GM19238 (cell line): Measurements from ENCODE around the gene TEKT5.
"Not testable (repeated sequence)": the region's sequence is repeated elsewhere in the genome, so short reads cannot be mapped to it uniquely, and the experiment has no call there.

Experiments
- DNase-seq: peaks from one replicate; pipeline ENCODE4 v3.0.0; 2011; ENCODE audit warnings: low spot score; ENCODE audit not compliant: insufficient read length

The TEKT5 gene

DNA sequence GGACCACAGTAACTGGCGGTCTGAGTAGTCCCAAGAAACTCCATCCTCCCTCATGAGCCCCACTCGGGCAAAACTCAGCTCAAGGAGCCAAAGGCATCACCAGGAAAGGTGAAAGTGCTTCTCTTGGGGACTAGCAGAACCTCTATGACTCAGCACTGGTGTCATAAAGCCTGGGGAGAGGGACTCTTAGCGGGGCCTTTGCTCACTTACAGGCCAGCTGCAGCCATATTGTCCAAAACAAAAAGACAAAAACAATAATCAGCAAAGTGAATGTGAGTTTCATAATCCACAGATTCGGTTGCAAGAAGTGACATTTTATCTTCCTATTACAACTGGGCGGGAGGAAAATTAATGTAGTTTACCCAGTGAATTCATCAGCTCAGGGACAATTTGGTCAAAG, at the start of gene TEKT5:
Gene TEKT5 (minus strand): TSS at position 101 of the 400 bp plus-strand sequence. CDS start 57 bp downstream, at position 44.
- DNase-seq, result no peak

DNA sequence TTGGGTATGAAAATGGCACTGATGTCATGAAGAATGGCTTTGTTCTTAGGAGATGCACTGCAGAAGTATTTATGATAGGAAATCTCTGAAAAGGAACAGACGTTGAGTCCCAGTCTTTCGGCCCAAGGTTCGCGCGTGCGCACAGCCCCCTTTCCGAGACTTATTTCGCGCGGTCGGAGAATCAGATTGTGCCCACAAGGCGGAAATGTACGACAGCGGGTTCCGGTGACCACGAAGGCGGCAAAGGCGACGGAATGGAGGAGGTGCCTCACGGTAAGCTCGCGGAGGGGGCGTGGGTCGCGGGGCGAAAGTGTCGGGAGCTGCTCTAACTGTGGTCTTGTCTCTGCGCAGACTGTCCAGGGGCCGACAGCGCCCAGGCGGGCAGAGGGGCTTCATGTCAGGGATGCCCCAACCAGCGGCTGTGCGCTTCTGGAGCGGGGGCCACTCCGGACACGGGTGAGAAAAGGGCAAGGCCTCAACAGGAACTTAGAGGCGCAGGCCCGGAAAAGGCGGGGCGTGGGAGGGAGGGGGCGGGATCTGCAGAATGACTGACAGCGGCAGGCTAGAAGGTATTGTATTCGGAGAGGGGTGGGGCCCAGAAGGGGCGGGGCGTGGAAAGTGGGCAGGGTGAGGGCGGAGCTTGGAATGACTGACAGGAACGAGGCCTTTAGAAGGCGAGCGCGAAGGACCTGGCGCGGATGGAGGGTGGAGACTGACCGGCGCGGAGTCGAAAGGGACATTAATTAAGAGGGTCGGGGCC, 49.1 kb upstream of the TEKT5 start, which contains the start of gene NUBP1:
Gene NUBP1 (plus strand): TSS at position 233 of the 760 bp plus-strand sequence. CDS start 22 bp downstream, at position 255.
- peak; percentile 91 for DNase-seq

DNA sequence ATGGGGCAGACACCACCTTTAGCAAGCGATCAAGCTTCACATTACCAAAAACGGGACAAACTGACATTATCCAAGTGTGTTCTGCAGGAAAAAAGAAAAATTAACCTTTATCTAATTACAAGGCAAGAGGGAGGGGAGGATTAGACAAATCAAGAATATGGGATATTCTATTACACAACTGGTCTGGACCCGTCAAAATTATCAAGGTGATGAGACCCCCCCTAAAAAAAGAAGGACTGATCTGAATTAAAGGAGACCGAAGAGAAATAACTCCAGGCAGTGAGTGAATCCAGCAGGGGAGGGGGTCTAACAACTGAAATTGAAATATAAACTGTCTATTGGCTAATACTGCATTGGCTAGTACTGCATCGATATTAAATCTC, 48.5 kb upstream of the TEKT5 start:
- DNase-seq, result no peak

DNA sequence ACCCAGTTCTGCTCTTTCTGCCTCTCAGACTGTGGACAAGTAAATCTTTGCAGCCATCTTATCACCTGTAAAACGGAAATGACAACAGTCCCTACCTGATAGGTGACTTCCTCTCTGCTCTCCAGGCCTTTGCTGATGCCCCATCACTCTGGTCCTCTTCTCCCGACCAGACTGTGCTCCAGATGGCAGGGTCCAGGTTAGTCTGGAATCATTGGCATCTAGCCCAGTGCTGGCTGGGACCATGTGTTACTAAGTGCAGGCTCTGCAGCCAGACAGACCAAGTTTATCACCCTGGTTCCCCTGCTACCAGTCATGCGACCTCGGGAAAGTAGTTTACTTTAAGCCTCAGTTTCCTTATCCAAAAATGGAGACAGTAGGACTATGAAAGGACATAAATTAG, 47.1 kb upstream of the TEKT5 start:
- DNase-seq, result no peak

DNA sequence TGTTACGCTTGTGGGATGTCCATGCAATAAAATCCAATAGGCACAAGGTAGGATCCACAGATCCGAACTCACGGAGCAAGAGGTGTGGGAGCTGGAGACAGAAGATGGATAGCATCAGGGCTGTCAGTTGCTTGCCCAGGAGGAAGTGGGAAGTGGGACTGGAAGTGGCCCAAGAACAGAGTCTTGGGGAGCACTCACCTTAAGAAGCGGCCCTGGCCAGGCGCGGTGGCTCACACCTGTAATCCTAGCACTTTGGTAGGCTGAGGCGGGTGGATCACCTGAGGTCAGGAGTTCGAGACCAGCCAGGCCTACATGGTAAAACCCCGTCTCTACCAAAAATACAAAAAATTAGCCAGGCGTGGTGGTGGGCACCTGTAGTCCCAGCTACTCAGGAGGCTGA, 46.5 kb upstream of the TEKT5 start:
- not testable (repeated sequence) for DNase-seq

DNA sequence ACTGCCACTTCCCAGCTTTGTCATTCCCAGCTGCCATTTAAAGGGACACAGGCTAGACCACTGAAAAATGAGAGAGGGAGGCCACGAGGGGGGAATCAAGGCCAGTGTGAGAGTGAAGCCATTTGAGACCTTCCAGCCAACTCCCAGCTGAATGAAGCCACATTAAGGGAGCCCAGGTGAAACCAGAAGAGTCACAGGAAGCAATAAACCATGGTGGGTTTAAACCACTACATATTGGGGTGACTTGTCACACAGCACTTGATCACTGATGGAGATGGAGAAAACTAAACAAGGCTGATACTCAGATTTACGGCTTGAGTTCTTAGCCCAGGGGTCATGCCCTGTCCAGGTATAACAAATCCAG, 46.1 kb upstream of the TEKT5 start:
- DNase-seq, result no peak

DNA sequence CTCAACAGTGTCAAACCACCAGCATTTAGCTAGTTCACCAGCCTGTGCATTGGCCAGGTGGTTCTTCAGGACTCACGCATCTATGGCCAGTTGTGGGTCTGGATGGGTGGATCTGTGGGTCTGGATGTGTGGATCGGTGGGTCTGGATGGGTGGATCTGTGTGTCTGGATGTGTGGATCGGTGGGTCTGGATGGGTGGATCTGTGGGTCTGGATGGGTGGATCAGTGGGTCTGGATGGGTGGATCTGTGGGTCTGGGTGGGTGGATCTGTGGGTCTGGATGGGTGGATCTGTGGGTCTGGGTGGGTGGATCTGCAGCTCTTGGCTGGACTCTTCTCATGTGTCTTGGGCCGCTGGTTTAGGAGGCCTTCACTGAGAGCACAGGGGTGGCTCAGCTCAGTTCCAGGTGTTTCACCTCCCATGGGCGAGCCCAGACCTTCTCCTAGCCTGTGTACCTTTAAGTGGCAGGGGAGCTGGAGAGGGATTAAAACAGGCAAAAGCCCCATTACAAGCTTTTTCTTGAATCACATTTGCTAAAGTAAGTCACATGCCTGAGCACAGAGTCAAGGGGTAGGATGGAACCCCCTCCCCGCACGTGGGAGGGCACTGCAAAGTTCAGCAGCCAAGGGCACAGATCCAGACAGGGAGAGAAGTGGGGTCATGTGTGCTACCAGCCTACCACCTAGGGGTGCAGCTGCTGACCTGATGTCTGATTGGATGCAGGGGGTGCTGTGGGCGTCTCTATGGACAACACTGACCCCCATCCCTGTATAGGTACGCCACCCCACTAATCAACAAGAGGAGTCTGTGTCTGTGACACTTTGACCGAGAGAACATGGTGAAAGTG, 45.5 kb upstream of the TEKT5 start:
- no peak for DNase-seq

DNA sequence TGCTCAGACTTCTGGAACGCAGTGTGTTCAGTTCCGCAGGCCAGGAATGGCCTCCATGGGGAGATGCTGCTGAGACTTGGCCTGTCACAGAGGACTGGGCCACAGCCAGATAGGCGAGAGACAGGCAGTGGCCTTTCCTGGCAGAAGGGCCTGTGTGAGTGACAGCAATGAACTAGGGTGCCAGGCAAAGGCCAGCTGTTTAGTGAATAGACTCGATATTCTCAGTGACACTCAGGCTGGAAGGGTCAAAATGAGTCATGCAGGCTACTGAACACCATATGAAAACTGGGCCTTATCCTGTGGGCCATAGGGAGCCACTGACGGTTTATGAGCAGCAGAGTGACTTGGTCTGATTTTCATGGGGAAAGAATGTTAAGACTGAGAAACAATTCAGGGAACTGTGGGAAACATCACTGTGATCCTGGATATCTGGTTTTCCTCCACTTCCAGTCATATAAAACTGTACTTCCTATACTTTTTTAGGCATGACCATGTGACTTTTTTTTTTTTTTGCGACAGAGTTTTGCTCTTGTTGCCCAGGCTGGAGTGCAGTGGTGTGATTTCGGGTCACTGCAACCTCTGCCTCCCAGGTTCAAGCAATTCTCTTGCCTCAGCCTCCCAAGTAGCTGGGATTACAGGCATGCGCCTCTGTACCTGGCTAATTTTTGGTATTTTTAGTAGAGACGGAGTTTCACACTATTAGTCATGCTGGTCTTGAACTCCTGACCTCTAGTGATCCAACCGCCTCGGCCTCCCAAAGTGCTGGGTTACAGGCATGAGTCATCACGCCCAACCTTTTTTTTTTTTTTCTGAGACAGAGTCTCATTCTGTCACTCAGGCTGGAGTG, 43.7 kb upstream of the TEKT5 start:
- DNase-seq, result no peak

DNA sequence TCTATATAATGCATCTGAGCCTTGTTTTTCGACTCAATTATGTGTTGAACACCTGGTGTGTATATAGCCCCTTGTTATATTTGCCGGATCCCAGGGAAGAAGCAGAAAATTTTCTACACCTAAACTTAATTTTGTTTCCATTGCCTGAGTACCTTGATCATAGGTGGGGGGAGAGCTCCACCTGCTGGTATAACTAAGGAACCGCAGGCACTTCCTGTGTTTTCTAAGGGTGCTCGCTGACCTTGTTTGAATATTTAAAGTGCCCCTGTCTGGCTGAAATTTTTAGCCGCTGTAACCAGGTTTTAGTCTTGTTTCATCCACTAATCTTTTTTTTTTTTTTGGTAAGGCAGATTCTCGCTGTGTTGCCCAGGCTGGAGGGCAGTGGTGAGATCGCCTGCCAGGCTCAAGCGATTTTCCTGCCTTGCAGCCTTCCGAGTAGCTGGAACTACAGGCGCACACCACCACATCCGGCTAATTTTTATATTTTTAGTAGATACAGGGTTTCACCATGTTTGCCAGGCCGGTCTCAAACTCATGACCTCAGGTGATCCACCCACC, 42.4 kb upstream of the TEKT5 start:
- peak; percentile 51 for DNase-seq

DNA sequence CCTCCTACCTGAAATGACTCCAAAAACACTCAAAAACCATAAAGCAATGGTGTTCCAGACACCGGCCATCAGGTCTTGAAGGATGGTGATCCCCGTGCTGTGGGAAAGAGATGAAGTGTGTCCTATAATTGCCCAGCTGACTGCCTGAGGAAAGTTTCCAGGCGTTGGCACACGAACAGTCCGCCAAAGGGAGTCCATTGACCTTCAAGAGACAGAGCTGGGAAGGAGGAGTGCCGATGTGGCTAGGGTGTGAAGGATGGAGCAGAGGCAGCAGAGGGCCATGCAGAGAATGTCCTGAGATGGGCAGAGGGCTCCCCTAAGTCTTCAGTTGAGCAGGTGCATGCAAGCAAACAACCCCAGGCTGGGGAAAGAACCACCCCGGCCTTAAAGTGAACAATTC, 37.1 kb upstream of the TEKT5 start:
- DNase-seq, result no peak

DNA sequence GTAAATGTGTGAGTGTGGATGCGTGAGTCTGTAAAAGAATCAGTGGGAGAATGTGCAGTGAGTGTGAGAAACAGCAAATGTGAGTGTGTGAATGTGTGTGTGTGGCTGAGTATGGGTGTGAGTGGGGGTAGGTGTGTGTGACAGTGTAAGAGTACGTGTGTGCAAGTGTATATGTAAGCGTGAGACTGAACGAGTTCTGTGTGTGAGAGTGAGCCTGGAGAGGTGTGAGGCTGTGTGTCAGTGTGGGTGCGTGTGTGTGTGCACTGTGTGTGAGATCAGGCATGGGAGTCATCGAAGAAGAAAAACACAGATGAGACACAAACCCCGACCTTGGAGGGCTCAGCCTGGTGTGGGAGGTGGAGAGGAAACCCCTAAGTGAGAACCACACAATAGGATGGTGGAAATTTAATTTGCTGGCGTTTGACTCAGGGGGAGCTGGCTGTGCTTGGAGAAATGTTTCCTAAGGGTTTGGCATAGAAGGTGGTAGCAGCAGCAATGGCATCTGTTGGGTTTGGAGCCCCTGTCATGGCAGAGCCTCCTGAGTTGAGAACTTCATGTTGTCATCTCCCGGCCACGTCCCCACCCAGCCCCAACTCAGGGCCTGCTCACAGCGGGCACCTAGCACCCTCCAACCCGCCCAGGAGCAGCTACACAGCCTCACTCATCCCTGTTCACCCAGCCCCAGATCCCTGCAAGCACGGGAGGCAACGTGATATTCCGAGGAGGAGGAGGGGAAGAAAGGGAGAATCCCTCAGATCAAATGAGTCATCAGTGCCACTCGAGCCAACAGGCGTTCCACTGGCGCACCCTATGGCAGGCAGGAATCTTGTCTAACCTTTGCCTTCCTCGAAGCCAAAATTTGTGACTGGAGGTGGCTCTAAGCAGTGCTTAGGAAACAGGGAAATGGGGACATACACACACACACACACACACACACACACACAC, 34.6 kb upstream of the TEKT5 start:
- no peak for DNase-seq

DNA sequence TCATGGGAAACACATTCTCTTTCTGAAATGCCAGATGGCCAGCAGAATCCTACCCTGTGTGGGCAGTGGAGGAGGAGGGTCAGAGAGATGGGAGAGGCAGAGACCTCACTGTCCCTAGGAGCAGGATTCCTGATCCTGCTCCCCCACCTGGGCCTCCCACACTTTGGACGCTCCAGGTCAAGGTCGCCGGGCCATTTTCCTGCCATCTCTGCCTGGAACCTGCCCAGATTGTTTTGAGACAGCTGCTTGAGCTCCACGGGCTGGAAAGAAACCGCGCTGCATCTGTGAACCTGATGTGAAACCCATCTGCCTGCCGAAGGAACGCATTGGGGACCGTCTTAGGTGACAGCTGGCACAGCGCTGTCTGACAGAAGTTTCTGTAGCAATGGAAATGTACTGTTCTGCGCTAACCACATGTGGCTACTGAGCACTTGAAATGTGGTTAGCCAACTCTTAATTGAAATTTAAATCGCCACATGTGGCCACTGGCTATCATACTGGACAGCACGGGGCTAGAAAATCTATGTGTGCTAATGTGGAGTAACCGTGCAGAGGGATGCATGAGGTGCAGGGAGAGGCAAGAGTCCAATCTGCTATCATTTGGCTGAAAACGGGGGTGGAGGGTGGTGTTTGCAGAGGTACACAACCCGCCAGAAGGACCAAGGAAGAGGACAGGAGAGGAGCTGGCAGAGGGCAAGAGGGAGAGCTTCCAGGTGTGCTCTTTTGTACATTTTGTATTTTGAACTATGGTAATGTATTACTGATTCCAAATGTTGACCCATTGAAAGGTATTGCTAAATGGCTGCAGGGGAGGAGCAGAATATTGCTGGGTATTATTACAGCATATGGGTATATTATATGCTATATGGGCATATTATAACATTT, 33.5 kb upstream of the TEKT5 start:
- no peak for DNase-seq

DNA sequence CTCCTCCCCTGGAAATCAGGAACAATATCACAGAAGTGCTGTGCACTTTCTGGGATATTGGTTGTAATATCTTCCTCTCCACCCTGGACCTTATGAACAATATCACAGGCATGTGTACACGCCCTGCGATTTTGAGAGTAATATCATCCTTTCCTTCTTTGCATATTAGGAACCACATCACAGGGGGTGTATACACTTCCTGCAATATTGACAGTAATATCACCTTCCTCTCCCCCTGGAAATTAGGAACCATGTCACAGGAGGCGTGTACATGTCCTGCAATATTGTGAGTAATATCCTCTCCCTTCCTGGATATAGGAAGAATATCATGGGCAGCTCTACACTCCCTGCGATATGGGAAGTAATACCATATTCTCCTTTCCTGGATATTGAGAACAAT, 14.2 kb upstream of the TEKT5 start:
- no peak for DNase-seq

DNA sequence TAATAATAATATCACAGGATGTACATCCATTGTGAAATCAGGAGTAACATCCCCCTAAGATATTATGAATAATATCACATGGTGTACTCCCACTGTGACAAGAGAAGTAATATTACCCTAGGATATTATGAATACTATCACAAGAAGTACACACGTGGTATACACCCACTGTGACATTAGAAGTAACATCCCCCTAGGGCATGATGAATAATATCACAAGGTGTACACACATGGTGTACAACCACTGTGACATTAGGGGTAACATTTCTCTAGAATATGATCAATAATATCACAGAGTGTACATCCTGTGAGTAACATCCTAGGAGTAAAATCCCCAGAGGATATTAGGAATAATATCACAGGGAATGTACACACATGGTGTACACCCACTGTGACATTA, 5.0 kb upstream of the TEKT5 start:
- DNase-seq, result no peak

DNA sequence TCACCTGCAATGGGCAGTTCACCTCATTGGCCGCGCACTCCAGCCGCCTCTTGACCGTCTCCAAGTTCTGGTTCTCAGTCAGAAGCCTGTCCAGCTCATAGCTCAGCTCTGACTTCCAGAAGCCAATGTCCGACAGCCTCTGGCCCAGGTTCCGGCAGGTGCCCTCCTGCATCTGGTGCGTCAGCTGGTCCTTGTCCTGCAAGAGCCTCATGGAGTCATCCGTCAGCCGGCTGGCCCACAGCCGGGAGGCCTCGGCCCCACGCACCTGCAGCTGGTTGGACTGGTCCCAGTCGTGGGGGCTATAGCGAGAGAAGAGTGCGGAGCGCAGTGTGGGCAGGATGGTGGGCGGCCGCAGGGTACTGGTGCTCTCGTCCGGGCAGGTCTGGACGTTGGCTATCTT, 424 bp downstream of the TEKT5 start:
- DNase-seq, result no peak

DNA sequence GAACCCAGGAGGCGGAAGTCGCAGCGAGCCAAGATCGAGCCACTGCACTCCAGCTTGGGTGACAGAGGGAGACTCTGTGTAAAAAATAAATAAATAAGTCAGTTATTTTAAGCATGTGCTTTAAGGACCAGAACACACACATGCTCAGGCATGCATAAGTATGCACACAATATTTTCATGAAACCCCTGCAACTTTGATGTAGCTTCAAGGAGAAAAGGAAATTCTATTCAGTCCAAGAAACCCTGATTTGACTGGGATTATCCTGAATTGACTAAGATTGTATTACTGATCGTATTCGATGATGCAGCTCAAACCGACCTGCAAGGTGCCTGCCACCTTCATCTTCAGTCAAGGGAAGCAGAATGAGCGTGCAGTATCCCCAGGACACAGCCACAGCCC, 841 bp downstream of the TEKT5 start:
- no peak for DNase-seq

DNA sequence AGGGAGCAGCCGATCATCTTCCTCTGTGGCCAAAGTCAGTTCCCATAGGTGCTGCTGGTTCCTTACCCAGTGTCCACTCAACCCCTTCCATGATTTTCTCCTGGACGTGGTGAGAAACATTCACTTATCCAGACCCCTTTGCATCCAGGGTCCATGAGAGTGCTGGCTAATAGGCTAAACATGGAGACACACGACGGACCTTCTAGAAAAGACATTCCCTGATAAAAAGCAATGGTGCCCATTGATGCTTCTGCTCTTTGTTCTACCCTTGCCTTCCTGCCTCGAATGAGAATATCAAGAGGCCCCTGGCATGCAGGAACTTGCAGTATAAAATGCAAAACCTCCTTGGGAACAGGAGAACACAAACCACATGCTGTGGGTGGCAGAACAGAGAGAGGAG, 2.3 kb downstream of the TEKT5 start:
- no peak for DNase-seq

DNA sequence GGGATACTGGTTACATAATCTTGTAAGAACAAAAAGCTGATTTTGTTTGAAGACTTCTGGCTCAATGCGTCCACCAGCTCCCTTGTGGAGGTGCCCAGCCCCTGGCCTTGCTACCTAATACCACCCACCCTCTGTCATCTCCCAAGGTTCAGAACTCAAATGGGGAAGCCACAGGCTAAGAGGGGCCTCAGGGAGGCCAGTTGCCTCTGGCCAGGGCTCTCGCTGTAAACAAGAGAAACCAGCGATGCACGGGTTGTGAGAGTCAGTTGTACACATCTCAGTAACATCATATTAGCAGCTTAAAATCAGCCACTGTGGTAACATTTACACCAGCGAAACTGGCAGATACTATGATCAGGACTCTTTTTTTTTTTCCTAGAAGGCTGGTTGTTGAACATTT, 6.0 kb downstream of the TEKT5 start:
- no peak for DNase-seq

DNA sequence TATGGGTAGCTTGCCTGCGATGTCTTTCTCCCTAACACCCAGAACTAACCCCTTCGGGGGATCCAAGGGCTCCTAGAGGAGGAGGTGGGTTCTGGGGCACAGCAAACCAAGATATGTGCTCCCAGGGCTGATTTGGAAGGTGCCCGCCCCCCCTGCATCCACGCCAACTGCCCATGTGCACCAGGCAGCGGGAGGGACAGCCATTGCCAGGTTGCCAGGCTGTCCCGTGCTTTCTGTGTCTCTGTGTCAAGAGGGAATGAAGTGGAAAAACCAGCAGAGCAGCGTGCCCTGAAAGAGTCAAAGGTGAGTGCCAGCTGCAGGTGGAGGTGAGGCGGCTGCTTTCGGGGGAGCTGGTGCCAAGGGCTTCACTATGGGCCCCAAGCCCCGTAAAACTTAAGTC, 6.4 kb downstream of the TEKT5 start:
- no peak for DNase-seq
